K562 (cell line): ENCODE data around the gene SEC14L1. TPM values are rescaled to one million over a fixed set of nuclear protein-coding genes. Genes with fewer than 3 reads are reported as not detected.

ENCODE experiments used
- DNMT1 ChIP-seq: fragments of 450-650 bp; IDR thresholded peaks from 2 replicates; pipeline ENCODE4 v1.6.1; 2016; ENCODE audit warnings: antibody characterized with exemption, mild to moderate bottlenecking
- FOXM1 ChIP-seq, 2 experiments: fragments of 450-650 bp in 1 of 2; sonication (generic) in 1 of 2; formaldehyde crosslinking in 1 of 2; IDR thresholded peaks; 2 replicates each; pipeline versions ENCODE4 v1.6.1 to v1.9.0; 2017 to 2022; ENCODE audit warnings: low read depth in 2 of 2, mild to moderate bottlenecking in 2 of 2, missing genetic modification reagents in 1 of 2, moderate library complexity in 1 of 2
- HNRNPH1 ChIP-seq: fragments of 200-400 bp; formaldehyde crosslinking; optimal IDR thresholded peaks from 2 replicates; pipeline ENCODE3; 2017; ENCODE audit warnings: low read depth, mild to moderate bottlenecking, low read length, moderate library complexity
- IFI16 ChIP-seq: fragments of 250-450 bp; sonication (Bioruptor Pico); IDR thresholded peaks from 2 replicates; pipeline ENCODE4 v2.1.2; 2022; ENCODE audit warnings: mild to moderate bottlenecking, inconsistent platforms
- POLR2AphosphoS5 ChIP-seq: IDR thresholded peaks from 2 replicates; pipeline ENCODE4 v1.6.1; 2011; ENCODE audit warnings: mild to moderate bottlenecking, low read depth, low read length, moderate library complexity; ENCODE audit not compliant: control insufficient read depth, insufficient read depth
- PYGO2 ChIP-seq: fragments of 450-650 bp; IDR thresholded peaks from 2 replicates; pipeline ENCODE4 v1.6.1; 2016; ENCODE audit warnings: mild to moderate bottlenecking, missing genetic modification characterization, moderate library complexity, missing compliant biosample characterization
- RBFOX2 ChIP-seq: fragments of 200-400 bp; formaldehyde crosslinking; IDR thresholded peaks from 2 replicates; pipeline ENCODE4 v1.6.1; 2017; ENCODE audit warnings: low read depth, mild to moderate bottlenecking, low read length, moderate library complexity
- ZBTB1 ChIP-seq: sonication (generic); formaldehyde crosslinking; IDR thresholded peaks from 2 replicates; pipeline ENCODE4 v1.8.1; 2023; ENCODE audit warnings: missing genetic modification reagents, low read depth, mild to moderate bottlenecking, borderline replicate concordance
- ZFP36 ChIP-seq: fragments of 150-350 bp; IDR thresholded peaks from 2 replicates; pipeline ENCODE4 v1.6.1; 2018; ENCODE audit warnings: low read length, low read depth; ENCODE audit not compliant: partially characterized antibody
- ZFX ChIP-seq: sonication (generic); formaldehyde crosslinking; IDR thresholded peaks from 2 replicates; pipeline ENCODE4 v1.8.0; 2022; ENCODE audit warnings: mild to moderate bottlenecking, missing genetic modification reagents, moderate library complexity
- polyA plus RNA-seq, 8 experiments: library from polyadenylated mRNA; depleted of rRNA in 4 of 8; stranded (reverse) in 5 of 8; unstranded in 3 of 8; fragments of >200 nt; fragmentation: Nextera tagmentation in 2 of 8; fragmentation: Illumina TruSeq in 1 of 8; extraction: Ambion mirVana in 2 of 8; extraction: Trizol in 1 of 8; gene quantifications; 2 replicates each; pipeline versions ENCODE4 v1.2.1 to v1.2.3, GENCODE V29; 2011 to 2014; ENCODE audit warnings: inconsistent platforms in 1 of 8, missing spikeins in 1 of 8
- total RNA-seq, 7 experiments: library from RNA; depleted of rRNA in 6 of 7; stranded (reverse); fragments of >200 nt in 6 of 7; fragmentation: Illumina TruSeq in 2 of 7; extraction: Trizol in 2 of 7; gene quantifications; 2 replicates each; pipeline versions ENCODE4 v1.2.1 to v1.2.3, GENCODE V29; 2011 to 2021; ENCODE audit warnings: low replicate concordance in 1 of 7
- TF ChIP-seq, protein P1 (sequence below): fragments of 450-650 bp; IDR thresholded peaks from one replicate; pipeline ENCODE4 v1.6.1; 2018; ENCODE audit warnings: mild to moderate bottlenecking, moderate library complexity; ENCODE audit not compliant: partially characterized antibody
- TF ChIP-seq, protein P2 (sequence below): fragments of 200-800 bp; sonication (Bioruptor generic); IDR thresholded peaks from 2 replicates; pipeline ENCODE4 v1.6.1; 2017; ENCODE audit warnings: missing genetic modification characterization, missing compliant biosample characterization
- TF ChIP-seq, protein P3 (sequence below): sonication (generic); formaldehyde crosslinking; IDR thresholded peaks from 2 replicates; pipeline ENCODE4 v1.8.1; 2023; ENCODE audit warnings: mild to moderate bottlenecking, missing genetic modification reagents
- TF ChIP-seq, protein P4 (sequence below), 2 experiments: fragments of 450-650 bp; formaldehyde crosslinking in 1 of 2; IDR thresholded peaks; 2 replicates each; pipeline versions ENCODE4 v1.4.0 to v1.6.1; 2014 to 2020; ENCODE audit warnings: mild to moderate bottlenecking in 2 of 2, borderline replicate concordance in 1 of 2, low read depth in 1 of 2

Gene SEC14L1
- total and polyA plus RNA-seq, 9 of the 15 experiments (the other 6 are each of a cell fraction or from before 2014, with no cell fraction given) = 3.1 to 39.7 (median 15.2) TPM

DNA sequence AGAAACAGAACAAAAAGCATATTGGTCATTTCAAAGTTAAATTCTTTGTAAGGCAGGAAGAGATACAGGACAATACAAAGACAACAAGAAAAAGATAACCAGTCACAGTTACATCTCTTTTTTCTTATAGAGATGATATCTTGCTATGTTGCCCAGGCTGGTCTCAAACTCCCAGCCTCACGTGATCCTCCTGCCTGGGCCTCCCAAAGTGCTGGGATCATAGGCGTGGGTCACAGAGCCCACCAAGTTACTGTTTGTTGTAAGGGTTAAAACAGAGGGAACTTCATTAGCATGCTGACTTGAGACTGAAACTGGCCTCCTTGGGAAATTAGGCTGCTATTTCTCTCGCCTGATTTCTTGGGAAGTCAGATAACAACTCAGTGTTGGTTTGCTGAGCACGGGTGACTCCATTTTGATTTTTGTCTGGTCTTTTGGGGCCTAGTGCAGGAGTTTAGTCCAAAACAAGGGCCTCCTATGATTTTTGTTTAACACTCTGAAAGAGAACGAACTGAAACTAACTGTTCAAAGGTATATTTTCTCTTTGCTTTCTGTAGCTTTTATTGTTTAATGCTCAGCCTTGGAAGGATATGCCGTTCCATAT is 31.5 kb upstream of the SEC14L1 start (continued):
- no peak for TF ChIP-seq ZBTB1 (CRISPR knock-in tag)
- TF ChIP-seq, protein P1, sequence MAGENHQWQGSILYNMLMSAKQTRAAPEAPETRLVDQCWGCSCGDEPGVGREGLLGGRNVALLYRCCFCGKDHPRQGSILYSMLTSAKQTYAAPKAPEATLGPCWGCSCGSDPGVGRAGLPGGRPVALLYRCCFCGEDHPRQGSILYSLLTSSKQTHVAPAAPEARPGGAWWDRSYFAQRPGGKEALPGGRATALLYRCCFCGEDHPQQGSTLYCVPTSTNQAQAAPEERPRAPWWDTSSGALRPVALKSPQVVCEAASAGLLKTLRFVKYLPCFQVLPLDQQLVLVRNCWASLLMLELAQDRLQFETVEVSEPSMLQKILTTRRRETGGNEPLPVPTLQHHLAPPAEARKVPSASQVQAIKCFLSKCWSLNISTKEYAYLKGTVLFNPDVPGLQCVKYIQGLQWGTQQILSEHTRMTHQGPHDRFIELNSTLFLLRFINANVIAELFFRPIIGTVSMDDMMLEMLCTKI = no peak
- TF ChIP-seq RBFOX2 = no peak
- TF ChIP-seq, protein P2, sequence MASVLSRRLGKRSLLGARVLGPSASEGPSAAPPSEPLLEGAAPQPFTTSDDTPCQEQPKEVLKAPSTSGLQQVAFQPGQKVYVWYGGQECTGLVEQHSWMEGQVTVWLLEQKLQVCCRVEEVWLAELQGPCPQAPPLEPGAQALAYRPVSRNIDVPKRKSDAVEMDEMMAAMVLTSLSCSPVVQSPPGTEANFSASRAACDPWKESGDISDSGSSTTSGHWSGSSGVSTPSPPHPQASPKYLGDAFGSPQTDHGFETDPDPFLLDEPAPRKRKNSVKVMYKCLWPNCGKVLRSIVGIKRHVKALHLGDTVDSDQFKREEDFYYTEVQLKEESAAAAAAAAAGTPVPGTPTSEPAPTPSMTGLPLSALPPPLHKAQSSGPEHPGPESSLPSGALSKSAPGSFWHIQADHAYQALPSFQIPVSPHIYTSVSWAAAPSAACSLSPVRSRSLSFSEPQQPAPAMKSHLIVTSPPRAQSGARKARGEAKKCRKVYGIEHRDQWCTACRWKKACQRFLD (CRISPR knock-in tag) = peak; percentile 95
- TF ChIP-seq FOXM1 (IDR thresholded peaks at IDR 0.05; ENCODE audit: low read depth) = no peak
- no peak for TF ChIP-seq FOXM1 (CRISPR knock-in tag; IDR thresholded peaks at IDR 0.05; ENCODE audit: low read depth)
- no peak for TF ChIP-seq POLR2AphosphoS5
- TF ChIP-seq PYGO2 (tag) = peak; percentile 82
- TF ChIP-seq, protein P3, sequence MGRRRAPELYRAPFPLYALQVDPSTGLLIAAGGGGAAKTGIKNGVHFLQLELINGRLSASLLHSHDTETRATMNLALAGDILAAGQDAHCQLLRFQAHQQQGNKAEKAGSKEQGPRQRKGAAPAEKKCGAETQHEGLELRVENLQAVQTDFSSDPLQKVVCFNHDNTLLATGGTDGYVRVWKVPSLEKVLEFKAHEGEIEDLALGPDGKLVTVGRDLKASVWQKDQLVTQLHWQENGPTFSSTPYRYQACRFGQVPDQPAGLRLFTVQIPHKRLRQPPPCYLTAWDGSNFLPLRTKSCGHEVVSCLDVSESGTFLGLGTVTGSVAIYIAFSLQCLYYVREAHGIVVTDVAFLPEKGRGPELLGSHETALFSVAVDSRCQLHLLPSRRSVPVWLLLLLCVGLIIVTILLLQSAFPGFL (CRISPR knock-in tag) = no peak
- peak; percentile 81; the same call in 1 of the 2 replicates for TF ChIP-seq IFI16 (CRISPR knock-in tag)
- 0 out of 2 replicates have a peak, but pooled peaks have one; percentile 21 for TF ChIP-seq ZFX (CRISPR knock-in tag)
- TF ChIP-seq, protein P4, sequence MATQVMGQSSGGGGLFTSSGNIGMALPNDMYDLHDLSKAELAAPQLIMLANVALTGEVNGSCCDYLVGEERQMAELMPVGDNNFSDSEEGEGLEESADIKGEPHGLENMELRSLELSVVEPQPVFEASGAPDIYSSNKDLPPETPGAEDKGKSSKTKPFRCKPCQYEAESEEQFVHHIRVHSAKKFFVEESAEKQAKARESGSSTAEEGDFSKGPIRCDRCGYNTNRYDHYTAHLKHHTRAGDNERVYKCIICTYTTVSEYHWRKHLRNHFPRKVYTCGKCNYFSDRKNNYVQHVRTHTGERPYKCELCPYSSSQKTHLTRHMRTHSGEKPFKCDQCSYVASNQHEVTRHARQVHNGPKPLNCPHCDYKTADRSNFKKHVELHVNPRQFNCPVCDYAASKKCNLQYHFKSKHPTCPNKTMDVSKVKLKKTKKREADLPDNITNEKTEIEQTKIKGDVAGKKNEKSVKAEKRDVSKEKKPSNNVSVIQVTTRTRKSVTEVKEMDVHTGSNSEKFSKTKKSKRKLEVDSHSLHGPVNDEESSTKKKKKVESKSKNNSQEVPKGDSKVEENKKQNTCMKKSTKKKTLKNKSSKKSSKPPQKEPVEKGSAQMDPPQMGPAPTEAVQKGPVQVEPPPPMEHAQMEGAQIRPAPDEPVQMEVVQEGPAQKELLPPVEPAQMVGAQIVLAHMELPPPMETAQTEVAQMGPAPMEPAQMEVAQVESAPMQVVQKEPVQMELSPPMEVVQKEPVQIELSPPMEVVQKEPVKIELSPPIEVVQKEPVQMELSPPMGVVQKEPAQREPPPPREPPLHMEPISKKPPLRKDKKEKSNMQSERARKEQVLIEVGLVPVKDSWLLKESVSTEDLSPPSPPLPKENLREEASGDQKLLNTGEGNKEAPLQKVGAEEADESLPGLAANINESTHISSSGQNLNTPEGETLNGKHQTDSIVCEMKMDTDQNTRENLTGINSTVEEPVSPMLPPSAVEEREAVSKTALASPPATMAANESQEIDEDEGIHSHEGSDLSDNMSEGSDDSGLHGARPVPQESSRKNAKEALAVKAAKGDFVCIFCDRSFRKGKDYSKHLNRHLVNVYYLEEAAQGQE (IDR thresholded peaks at IDR 0.05; ENCODE audit: borderline replicate concordance) = no peak
- TF ChIP-seq, protein P4 (CRISPR knock-in tag; IDR thresholded peaks at IDR 0.05; ENCODE audit: low read depth) = no peak
- no peak for TF ChIP-seq HNRNPH1
- TF ChIP-seq ZFP36 = no peak
- no peak for TF ChIP-seq DNMT1
